Colonic mucosa (tissue), 4 donors: ENCODE data around the gene PIEZO1. TPM values are rescaled to one million over a fixed set of nuclear protein-coding genes. Genes with fewer than 3 reads are reported as not detected.

Source experiments
- DNase-seq: peaks from one replicate; pipeline ENCODE4 v3.0.0-alpha.2; 2020
- H3K27ac ChIP-seq: fragments of 200-600 bp; one replicate; pipeline ENCODE4 v1.8.0; 2021
- H3K27me3 ChIP-seq: fragments of 200-600 bp; one replicate; pipeline ENCODE4 v1.8.0; 2021
- H3K36me3 ChIP-seq: fragments of 200-600 bp; one replicate; pipeline ENCODE4 v1.8.0; 2021
- H3K4me1 ChIP-seq: fragments of 200-600 bp; one replicate; pipeline ENCODE4 v1.8.0; 2021; ENCODE audit warnings: mild to moderate bottlenecking
- H3K4me3 ChIP-seq: fragments of 200-600 bp; one replicate; pipeline ENCODE4 v1.8.0; 2021
- H3K9ac ChIP-seq, 2 donors: one replicate each; pipeline ENCODE4 v1.7.0; 2013; ENCODE audit warnings: control low read depth in 2 of 2, low read depth in 2 of 2, low read length in 2 of 2
- H3K9me3 ChIP-seq: fragments of 200-600 bp; one replicate; pipeline ENCODE4 v1.8.0; 2021
- CTCF ChIP-seq: fragments of 200-600 bp; IDR thresholded peaks from one replicate; pipeline ENCODE4 v1.8.0; 2022; ENCODE audit warnings: antibody characterized with exemption, mild to moderate bottlenecking
- intact Hi-C: fragments of 100-400 bp; cut with DNase I; formaldehyde crosslinking; loops from one replicate; pipeline ENCODE4 v1.14.1; 2022
- total RNA-seq, 2 donors: library from RNA; stranded (reverse); fragmentation: NEBNext Ultra II Directional in 1 of 2; extraction: Animal tissue kit (Norgen Biotek cat#: 25700) in 1 of 2; gene quantifications; one replicate each; pipeline ENCODE4 v1.2.1, GENCODE V29; 2021
- donor health status: healthy.
- donor health status: DM: no; HTN: no; CAD: no.
- donor health status: DM: no; HTN: no; CAD: no.

The PIEZO1 gene
- total RNA-seq, 2 donors from 2014 or later, result 104 to 118 TPM

- H3K9ac ChIP-seq, result no peak overlapping the region
- no peak overlapping the region for H3K27ac ChIP-seq
- intact Hi-C loops, result no loop called here
- no peak for TF ChIP-seq CTCF
- H3K4me1 ChIP-seq, result no peaks in the 10 kb centered on the region
- peaks cover 4% of the 10 kb centered on the region for H3K36me3 ChIP-seq
- DNase-seq, result no peak
- H3K27me3 ChIP-seq, result no peaks in the 10 kb centered on the region
- no peak overlapping the region for H3K4me3 ChIP-seq
- H3K9me3 ChIP-seq, result no peaks in the 10 kb centered on the region
Observed at GRCh38 chr16:88732961-88733294, 52.1 kb downstream of the PIEZO1 start.

- no peak for DNase-seq
- H3K4me1 ChIP-seq, result no peaks in the 10 kb centered on the region
- peaks cover 4% of the 10 kb centered on the region for H3K36me3 ChIP-seq
- no peak overlapping the region for H3K27ac ChIP-seq
- intact Hi-C loops, result no loop called here
- TF ChIP-seq CTCF, result no peak
- no peaks in the 10 kb centered on the region for H3K9me3 ChIP-seq
- no peak overlapping the region for H3K9ac ChIP-seq
- H3K27me3 ChIP-seq, result no peaks in the 10 kb centered on the region
- H3K4me3 ChIP-seq, result no peak overlapping the region
Observed at GRCh38 chr16:88732172-88732960, 52.7 kb downstream of the PIEZO1 start.

GRCh38 chr16:88731699-88732098, 53.3 kb downstream of the PIEZO1 start:
- Histone ChIP-seq H3K4me3 (no peak overlapping the region), H3K9ac (no peak overlapping the region), H3K36me3 (peaks cover 10% of the 10 kb centered on the region), H3K27me3 (no peaks in the 10 kb centered on the region), H3K4me1 (no peaks in the 10 kb centered on the region), H3K9me3 (no peaks in the 10 kb centered on the region), H3K27ac (no peak overlapping the region)
- intact Hi-C loops, result no loop called here
- no peak for DNase-seq
- no peak for TF ChIP-seq CTCF

GRCh38 chr16:88730632-88731607, 54.1 kb downstream of the PIEZO1 start:
- no peak for DNase-seq
- intact Hi-C loops, result no loop called here
- H3K36me3 ChIP-seq, result peaks cover 18% of the 10 kb centered on the region

More at GRCh38 chr16:88730632-88731607, 54.1 kb downstream of the PIEZO1 start:
- Histone ChIP-seq H3K4me1 (no peaks in the 10 kb centered on the region), H3K27ac (no peak overlapping the region), H3K27me3 (no peaks in the 10 kb centered on the region), H3K9ac (no peak overlapping the region), H3K4me3 (no peak overlapping the region), H3K9me3 (no peaks in the 10 kb centered on the region)
- no peak for TF ChIP-seq CTCF
